Activated naive CD8-positive, alpha-beta T cell treated with anti-CD3 and anti-CD28 coated beads, Interleukin-2, amount 50 U/mL, for 24 hours (primary cell): ENCODE data around the gene NR4A3.

ENCODE experiments used
- ATAC-seq: fragments of 150-1000 bp; cut with Tn5 transposase; one replicate; pipeline ENCODE4 v1.10.0; 2021
- DNase-seq: peaks from one replicate; pipeline ENCODE4 v3.0.0; 2021
- H3K27ac Mint-ChIP-seq: one replicate; pipeline ENCODE4 v1.8.0; 2021; ENCODE audit warnings: mild to moderate bottlenecking, mixed read lengths
- H3K27me3 Mint-ChIP-seq: one replicate; pipeline ENCODE4 v1.8.0; 2021; ENCODE audit warnings: mixed read lengths
- H3K36me3 Mint-ChIP-seq: one replicate; pipeline ENCODE4 v1.8.0; 2021; ENCODE audit warnings: low read depth, mixed read lengths
- H3K4me1 Mint-ChIP-seq: one replicate; pipeline ENCODE4 v1.8.0; 2021; ENCODE audit warnings: mixed read lengths
- H3K4me3 Mint-ChIP-seq: one replicate; pipeline ENCODE4 v1.8.0; 2021; ENCODE audit warnings: mild to moderate bottlenecking, moderate library complexity, mixed read lengths
- H3K9me3 Mint-ChIP-seq: one replicate; pipeline ENCODE4 v1.8.0; 2021; ENCODE audit warnings: mixed read lengths

NR4A3 gene

DNA sequence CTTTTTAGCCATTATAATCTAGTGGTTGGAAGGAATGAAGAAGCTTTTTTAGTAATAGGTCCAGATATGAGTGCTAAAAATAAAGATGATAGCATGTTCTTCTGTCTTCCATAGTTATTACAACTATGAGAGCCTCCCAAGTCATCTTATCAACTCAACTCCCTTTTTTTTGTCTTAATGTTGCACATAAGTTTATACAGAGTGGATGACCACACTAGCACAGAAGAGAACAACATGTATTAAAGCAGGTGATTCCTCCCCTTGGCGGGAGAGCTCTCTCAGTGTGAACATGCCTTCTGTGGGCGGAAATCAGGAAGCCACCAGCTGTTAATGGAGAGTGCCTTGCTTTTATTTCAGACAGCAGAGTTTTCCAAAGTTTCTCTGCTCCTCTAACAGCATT is 44.7 kb downstream of the NR4A3 start:
- DNase-seq (no peak), ATAC-seq (no peak)
- H3K4me3 Mint-ChIP-seq = no peak overlapping the region
- H3K4me1 Mint-ChIP-seq = peaks cover 13% of the 10 kb centered on the region
- no peaks in the 10 kb centered on the region for H3K27me3 Mint-ChIP-seq
- no peak overlapping the region for H3K27ac Mint-ChIP-seq
- peaks cover 43% of the 10 kb centered on the region for H3K36me3 Mint-ChIP-seq
- no peaks in the 10 kb centered on the region for H3K9me3 Mint-ChIP-seq

DNA sequence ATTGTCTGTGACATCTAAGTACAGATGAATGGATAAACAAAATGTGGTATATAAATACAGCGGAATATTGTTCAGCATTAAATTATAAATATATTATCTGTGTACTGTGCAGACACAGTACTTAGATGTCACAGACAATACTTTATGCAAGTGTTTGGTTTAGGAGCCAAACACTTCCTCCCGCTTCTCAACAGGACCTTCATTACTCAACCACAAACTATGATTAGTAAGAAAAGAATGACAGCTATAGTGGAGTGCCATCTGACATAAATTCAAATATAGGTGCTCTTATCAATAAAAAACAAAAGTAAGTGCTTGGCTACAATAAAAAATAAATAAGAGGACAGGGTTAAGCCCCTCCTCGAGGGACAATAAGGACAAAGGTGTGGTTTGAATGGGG is 45.9 kb downstream of the NR4A3 start:
- peaks cover 13% of the 10 kb centered on the region for H3K4me1 Mint-ChIP-seq
- H3K36me3 Mint-ChIP-seq = peaks cover 33% of the 10 kb centered on the region
- no peaks in the 10 kb centered on the region for H3K9me3 Mint-ChIP-seq
- no peak overlapping the region for H3K4me3 Mint-ChIP-seq
- H3K27ac Mint-ChIP-seq = no peak overlapping the region
- ATAC-seq = no peak
- H3K27me3 Mint-ChIP-seq = no peaks in the 10 kb centered on the region
- no peak for DNase-seq

DNA sequence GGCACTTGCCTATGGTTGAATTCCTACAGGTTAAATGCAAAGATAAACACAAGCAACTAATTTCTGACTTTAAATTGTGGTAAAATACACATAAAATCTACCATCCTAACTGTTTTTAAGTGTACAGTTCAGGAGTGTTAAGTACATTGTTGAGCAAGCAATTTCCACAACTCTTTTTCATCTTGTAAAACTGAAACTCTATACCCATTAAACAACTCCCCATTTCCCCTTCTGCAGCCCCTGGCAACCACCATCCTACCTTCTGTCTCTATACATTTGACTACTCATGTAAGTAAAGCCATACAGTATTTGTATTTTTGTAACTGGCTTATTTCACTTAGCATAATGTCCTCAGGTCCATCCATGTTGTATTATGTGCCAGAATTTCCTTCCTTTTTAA is 46.3 kb downstream of the NR4A3 start:
- DNase-seq (no peak), ATAC-seq (peak; percentile 59)
- H3K36me3 Mint-ChIP-seq = peaks cover 30% of the 10 kb centered on the region
- H3K27ac Mint-ChIP-seq = no peak overlapping the region
- no peaks in the 10 kb centered on the region for H3K27me3 Mint-ChIP-seq
- H3K4me1 Mint-ChIP-seq = peaks cover 13% of the 10 kb centered on the region
- H3K9me3 Mint-ChIP-seq = no peaks in the 10 kb centered on the region
- no peak overlapping the region for H3K4me3 Mint-ChIP-seq

DNA sequence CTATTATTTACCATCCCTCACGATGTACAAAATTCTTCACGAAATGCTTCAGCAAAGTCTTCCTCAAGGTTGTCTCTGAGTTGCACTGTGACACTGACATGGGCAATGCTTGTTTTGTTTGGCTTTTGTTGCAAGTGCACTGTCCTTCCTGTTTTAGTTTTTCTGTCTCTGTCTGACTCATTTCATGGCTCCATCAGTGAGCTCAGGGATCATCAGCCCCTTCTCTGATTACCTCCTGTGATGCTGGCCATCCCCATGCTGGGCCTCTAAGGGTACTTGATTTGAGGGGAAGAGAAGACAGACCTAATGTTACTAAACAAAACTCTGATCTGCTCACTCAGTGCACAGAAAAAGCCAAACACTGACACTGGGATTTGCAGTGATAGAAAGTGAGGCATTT is 47.2 kb downstream of the NR4A3 start:
- Mint-ChIP-seq H3K27me3 (no peaks in the 10 kb centered on the region), H3K36me3 (peaks cover 22% of the 10 kb centered on the region), H3K4me3 (no peak overlapping the region), H3K9me3 (no peaks in the 10 kb centered on the region), H3K4me1 (peaks cover 21% of the 10 kb centered on the region), H3K27ac (peak overlapping the region; percentile 3)
- DNase-seq (no peak), ATAC-seq (no peak)

DNA sequence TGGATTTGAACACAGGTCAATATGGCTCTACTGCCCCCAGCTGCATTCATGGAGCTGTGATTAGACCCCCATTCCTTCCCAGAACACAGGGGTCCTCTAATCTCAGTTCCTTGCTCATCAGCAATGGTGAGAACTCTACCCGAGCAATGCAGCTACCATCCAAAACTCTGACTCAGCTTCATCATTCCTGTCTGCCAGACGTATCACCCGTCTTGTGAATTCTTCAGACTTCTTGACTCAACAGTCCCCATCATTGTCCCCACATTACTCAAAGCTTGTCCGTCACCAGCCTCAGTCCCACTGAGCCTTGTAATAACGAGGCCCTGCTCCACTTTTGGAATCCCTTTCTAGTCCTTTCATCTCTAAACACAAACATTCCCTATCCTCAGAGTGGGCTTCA is 48.4 kb downstream of the NR4A3 start:
- Mint-ChIP-seq H3K27ac (no peak overlapping the region), H3K9me3 (no peaks in the 10 kb centered on the region), H3K27me3 (peaks cover 1% of the 10 kb centered on the region), H3K4me3 (no peak overlapping the region), H3K36me3 (peaks cover 13% of the 10 kb centered on the region), H3K4me1 (peaks cover 30% of the 10 kb centered on the region)
- ATAC-seq = no peak
- no peak for DNase-seq

DNA sequence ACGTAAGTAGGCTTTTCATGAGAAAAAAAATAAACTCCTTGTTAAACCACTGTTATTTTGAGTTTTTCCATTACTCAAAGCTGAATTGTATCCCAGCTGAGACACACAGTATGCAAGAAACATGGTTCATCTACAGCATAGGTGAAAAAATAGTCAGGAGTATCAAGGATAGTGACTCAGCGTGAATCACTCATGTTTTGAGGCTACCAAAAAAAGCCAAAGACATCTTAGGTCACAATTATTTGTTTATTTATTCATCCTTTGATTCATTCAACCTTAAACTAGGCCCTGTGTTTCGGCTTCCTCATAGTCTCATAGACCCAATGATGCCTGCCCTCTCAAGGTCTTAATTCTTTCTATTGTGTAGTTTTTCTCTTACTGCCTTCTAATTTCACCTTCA is 51.8 kb downstream of the NR4A3 start:
- Mint-ChIP-seq H3K36me3 (no peaks in the 10 kb centered on the region), H3K27ac (peak overlapping the region; percentile 81), H3K4me3 (no peak overlapping the region), H3K4me1 (peaks cover 21% of the 10 kb centered on the region), H3K27me3 (peaks cover 4% of the 10 kb centered on the region), H3K9me3 (no peaks in the 10 kb centered on the region)
- no peak for DNase-seq
- peak; percentile 76 for ATAC-seq

DNA sequence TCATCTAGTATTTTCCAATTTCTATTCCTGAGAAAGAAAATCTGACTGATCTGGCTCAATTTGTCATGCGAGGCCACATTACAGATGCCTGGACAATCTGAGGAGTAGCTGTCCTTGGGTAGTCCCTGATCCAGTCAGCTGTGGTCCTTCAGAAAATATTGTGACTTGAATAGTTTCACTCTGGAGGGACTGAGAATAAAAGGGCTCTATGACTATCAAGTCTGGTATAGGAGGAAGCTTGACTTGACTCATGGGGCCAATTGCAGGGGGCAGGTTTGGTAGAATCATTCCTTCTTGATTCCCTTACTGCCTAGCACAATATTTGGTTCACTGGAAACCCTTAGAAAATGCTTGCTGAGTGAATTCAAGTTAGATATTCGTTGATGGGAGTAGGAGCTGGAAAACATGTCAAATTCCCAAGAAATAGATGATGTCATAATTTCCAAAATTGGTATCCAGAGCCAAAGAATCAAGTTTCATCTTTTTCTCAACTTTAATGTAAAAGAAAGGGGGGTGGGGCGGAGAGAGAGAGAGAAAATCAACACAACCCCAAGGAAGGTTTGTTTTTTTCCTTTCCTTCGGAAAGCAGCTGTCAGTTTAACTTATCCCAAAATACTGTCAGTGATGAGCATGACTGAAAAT is 52.4 kb downstream of the NR4A3 start:
- Mint-ChIP-seq H3K4me1 (peaks cover 17% of the 10 kb centered on the region), H3K4me3 (no peak overlapping the region), H3K27ac (peak overlapping the region; percentile 81), H3K36me3 (no peaks in the 10 kb centered on the region), H3K9me3 (no peaks in the 10 kb centered on the region), H3K27me3 (peaks cover 4% of the 10 kb centered on the region)
- DNase-seq (no peak), ATAC-seq (peak; percentile 84)

DNA sequence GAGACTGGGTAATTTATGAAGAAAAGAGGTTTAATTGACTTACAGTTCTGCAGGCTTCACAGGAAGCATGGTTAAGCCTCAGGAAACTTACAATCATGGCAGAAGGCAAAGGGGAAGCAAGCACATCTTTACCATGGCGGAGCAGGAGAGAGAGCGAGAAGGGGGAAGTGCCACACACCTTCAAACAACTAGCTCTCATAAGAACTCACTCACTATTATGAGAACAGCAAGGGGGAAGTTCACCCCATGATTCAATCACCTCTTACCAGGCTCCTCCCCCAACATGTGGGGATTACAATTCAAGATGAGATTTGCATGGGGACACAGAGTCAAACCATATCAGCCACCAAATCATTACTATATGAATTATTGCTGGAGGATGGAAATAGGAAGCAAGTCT is 54.5 kb downstream of the NR4A3 start:
- Mint-ChIP-seq H3K27ac (no peak overlapping the region), H3K9me3 (no peaks in the 10 kb centered on the region), H3K36me3 (no peaks in the 10 kb centered on the region), H3K4me1 (peaks cover 17% of the 10 kb centered on the region), H3K4me3 (no peak overlapping the region), H3K27me3 (peaks cover 4% of the 10 kb centered on the region)
- DNase-seq (no peak), ATAC-seq (no peak)

DNA sequence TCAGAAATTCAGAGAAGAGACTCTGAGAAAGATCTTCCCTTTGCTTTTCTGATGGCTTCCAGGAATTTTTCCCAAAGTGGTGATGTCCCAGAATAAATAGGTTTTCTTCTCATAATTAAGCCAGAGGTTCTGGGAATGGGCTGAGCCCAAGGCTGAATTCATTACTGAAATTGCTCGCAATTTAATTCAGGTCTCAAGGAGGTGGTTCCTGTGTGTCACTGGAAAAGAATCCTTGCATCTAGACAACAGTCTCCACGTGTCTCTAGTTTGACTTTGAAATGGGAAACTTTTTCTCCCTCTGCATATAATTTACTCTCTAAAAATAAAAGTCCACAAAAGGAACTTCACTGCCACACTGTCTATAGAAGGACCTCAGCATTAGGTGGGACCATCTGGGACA is 57.0 kb downstream of the NR4A3 start:
- Mint-ChIP-seq H3K4me1 (peaks cover 22% of the 10 kb centered on the region), H3K27ac (no peak overlapping the region), H3K36me3 (no peaks in the 10 kb centered on the region), H3K27me3 (peaks cover 4% of the 10 kb centered on the region), H3K4me3 (no peak overlapping the region), H3K9me3 (no peaks in the 10 kb centered on the region)
- DNase-seq (no peak), ATAC-seq (no peak)

DNA sequence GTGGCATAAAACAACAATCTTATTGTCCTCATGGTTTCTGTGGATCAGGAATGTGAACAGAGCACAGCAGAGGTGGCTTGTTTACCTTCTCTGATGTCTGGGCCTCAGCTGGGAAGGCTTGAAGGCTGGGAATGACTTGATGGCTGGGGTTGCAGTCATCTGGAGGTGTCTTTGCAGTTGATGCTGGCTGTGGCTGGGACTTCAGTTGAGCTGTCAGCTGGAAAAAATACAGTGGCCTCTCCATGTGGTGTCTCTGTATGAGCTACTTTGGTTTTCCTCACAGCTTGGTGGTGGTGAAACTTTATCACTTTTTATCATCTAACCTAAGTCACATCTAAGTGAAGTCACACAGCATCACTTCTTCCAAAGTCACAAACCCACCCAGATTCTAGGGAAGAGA is 60.1 kb downstream of the NR4A3 start:
- Mint-ChIP-seq H3K4me1 (peaks cover 12% of the 10 kb centered on the region), H3K9me3 (no peaks in the 10 kb centered on the region), H3K4me3 (no peak overlapping the region), H3K27me3 (peaks cover 3% of the 10 kb centered on the region), H3K36me3 (no peaks in the 10 kb centered on the region), H3K27ac (no peak overlapping the region)
- ATAC-seq (peak; percentile 84), DNase-seq (no peak)

DNA sequence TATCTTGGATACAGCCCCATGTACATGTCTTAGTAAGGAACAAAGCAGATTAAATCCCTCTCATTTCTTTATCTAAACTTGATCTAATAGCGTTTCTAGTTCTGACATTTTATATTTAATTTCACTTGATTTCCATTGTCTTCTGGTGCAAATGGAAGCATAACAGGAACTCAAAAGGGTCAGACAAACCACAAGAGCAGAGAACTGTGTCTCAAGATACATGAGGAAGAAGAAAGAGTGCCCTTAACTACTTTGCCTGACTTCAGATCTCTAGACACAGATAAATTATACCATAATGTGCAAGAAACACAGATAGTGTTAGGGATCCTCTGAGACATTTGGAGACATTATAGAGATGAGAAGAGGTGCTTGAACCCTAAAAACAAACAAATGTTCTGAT is 64.1 kb downstream of the NR4A3 start:
- H3K27ac Mint-ChIP-seq = no peak overlapping the region

DNA sequence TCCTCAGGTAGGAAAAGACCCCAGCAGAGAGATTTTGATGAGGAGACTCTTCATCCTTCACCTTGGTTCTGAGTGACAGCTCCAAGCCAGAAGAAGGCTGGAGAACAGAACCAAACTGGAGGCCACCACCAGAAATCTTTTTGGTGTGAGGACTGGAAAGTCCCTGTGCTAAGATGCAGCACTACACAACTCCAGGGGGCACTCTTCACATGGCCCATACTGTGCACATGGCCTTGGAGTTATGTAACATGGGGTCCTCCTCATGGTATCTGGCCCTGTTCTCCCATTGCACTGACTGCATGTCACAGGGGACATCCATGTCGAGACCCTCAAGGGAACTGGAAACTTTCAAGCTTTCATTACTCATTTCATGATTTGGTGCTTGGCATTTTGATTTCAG is 67.4 kb downstream of the NR4A3 start:
- DNase-seq = no peak
- H3K36me3 Mint-ChIP-seq = no peaks in the 10 kb centered on the region
- ATAC-seq = no peak
- H3K27me3 Mint-ChIP-seq = peaks cover 5% of the 10 kb centered on the region
- peaks cover 2% of the 10 kb centered on the region for H3K4me1 Mint-ChIP-seq
- no peak overlapping the region for H3K4me3 Mint-ChIP-seq
- H3K9me3 Mint-ChIP-seq = no peaks in the 10 kb centered on the region
- H3K27ac Mint-ChIP-seq = no peak overlapping the region

More for the DNA sequence above, 64.1 kb downstream of the NR4A3 start:
- Mint-ChIP-seq H3K4me3 (no peak overlapping the region), H3K4me1 (peaks cover 14% of the 10 kb centered on the region), H3K36me3 (no peaks in the 10 kb centered on the region), H3K27me3 (peaks cover 3% of the 10 kb centered on the region), H3K9me3 (no peaks in the 10 kb centered on the region)
- no peak for ATAC-seq
- no peak for DNase-seq

DNA sequence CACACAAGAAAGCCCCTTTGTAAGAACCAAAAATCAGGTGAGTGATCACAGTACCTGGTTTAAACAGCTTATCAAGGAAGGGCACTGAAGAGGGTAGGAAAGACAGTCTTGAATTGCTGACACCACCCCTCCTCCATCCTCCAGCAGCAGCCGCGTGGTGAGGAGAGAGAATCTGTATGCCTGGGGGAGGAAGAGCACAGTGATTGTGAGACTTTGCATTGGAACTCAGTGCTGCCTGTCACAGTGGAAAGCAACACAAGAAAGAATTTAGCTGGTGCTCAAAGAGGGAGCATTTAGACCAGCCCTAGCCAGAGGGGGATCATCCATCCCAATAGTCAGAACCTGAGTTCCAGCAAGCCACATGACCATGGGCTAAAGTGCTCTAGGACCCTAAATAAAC is 73.1 kb downstream of the NR4A3 start:
- no peak for ATAC-seq
- DNase-seq = no peak
- Mint-ChIP-seq H3K4me3 (no peak overlapping the region), H3K4me1 (no peaks in the 10 kb centered on the region), H3K9me3 (no peaks in the 10 kb centered on the region), H3K27me3 (peaks cover 10% of the 10 kb centered on the region), H3K27ac (no peak overlapping the region), H3K36me3 (no peaks in the 10 kb centered on the region)

DNA sequence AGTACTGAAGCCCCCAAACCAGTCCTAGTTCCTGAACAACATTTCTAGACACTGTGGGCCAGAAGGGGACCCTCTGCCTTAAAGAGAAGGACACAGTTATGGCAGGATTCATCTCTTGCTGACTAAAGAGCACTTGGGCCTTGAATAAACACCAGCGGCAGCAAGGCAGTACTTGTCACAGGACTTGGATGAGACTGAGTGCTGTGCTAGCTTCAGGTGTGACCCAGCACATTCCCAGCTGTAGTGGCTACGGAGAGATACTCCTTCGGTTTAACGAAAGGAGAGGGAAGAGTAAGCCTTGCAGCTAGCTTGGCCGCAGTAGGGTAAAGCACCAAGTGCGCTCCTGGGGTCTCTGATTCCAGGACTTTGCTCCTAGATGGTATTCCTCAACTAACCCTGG is 73.8 kb downstream of the NR4A3 start:
- DNase-seq (no peak), ATAC-seq (no peak)
- H3K4me3 Mint-ChIP-seq = no peak overlapping the region
- no peaks in the 10 kb centered on the region for H3K36me3 Mint-ChIP-seq
- peaks cover 10% of the 10 kb centered on the region for H3K27me3 Mint-ChIP-seq
- H3K9me3 Mint-ChIP-seq = no peaks in the 10 kb centered on the region
- H3K27ac Mint-ChIP-seq = no peak overlapping the region
- no peaks in the 10 kb centered on the region for H3K4me1 Mint-ChIP-seq

DNA sequence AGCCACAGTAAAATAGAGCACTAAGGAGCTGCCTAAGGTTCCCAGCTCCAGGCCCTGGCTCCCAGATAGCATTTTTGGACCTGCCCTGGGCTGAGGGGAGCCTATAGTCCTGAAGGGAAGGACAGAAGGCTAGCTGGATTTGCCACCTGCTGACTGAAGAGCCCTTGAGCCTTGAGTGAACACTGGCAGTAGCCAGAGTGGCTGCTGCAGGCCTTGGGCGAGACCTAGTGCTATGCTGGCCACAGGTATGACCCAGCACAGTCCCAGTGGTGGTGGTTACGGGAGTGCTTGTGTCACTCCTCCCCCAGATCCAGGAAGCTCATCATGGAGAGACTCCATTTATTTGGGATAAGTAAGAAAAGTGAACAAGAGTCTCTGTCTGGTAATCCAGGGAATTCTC is 74.4 kb downstream of the NR4A3 start:
- Mint-ChIP-seq H3K4me1 (no peaks in the 10 kb centered on the region), H3K27ac (no peak overlapping the region), H3K27me3 (peaks cover 10% of the 10 kb centered on the region), H3K36me3 (no peaks in the 10 kb centered on the region), H3K4me3 (no peak overlapping the region), H3K9me3 (no peaks in the 10 kb centered on the region)
- ATAC-seq (no peak), DNase-seq (no peak)

DNA sequence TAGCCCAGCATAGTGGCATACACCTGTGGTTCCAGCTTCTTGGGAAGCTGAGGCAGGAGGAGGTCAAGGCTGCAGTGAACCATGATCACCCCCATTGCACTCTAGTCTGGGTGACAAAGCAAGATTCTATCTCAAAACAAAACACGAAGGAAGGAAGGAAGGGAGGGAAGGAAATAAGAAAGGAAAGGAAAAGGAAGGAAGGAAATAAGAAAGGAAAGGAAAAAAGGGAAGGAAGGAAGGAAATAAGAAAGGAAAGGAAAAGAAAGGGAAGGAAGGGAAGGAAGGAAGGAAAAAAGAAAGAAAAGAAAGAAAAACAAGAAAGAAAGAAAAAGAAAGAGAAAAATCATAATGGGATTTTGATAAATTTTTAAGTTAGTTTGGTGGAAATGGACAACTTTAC is 81.7 kb downstream of the NR4A3 start:
- Mint-ChIP-seq H3K36me3 (no peaks in the 10 kb centered on the region), H3K27ac (no peak overlapping the region), H3K4me3 (no peak overlapping the region), H3K9me3 (no peaks in the 10 kb centered on the region), H3K4me1 (peaks cover 14% of the 10 kb centered on the region), H3K27me3 (peaks cover 2% of the 10 kb centered on the region)
- ATAC-seq = no peak
- DNase-seq = no peak
